ENCODE data around the gene WNT3. TPM values are rescaled to one million over a fixed set of nuclear protein-coding genes. Genes with fewer than 3 reads are reported as not detected.
"Not testable (repeated sequence)": the region's sequence is repeated elsewhere in the genome, so short reads cannot be mapped to it uniquely, and the experiment has no call there.

The WNT3 gene
- total RNA-seq, 4 donors from 2014 or later = 0.49 to 3.5 (median 2.2) TPM

DNA sequence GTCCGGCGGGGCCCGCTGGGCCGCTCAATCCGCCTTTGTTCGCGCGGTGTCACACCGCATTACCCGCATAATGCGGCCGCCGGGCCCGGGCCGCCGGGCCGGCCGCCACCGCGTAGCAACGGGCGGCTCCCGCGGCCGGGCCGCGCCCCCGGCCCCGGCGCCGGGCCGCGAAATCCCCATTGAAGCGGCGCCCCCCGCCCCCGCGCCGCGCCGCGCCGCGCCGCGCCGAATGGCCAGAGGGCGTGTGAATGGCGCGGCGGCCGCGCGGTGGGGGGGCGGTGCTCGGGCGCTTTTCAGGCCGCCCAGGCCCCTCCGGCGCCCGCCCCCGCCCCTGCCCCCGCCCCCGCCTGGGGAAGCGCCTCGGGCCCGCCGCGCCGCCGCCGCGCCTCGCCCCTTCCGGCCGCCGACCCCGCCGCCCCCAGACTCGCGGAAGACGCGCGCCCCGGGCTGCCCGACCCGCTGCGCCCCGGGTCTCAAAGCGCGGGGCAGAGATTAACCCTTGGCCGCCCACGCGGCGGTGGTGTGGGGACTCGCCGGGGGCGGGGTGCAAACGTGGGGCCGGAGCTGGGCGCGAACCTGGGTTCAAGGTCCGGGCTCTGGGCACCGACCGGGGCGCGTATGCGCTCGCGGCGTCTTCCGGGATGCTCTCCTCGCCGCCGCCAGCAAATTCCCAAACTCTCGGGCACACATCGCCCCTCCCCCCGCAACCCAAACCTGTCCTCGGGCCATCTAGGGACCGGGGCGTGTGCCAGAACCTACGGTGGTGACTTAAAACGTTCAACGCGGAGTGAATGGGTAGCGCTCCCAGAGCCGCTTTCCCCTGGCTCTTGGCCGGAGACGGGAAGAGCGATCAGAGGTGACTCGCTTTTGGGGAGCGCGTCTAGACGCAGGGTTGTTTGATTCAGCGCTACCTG is 46.7 kb downstream of the WNT3 start:
- H3K4me3 ChIP-seq = peak overlapping the region; percentile 45 to 83 (median 60)
- WGBS, 2 donors = 0 to 2% methylated on average over 1 to 6 of the region's 135 CpGs
- TF ChIP-seq POLR2A (IDR thresholded peaks at IDR 0.05) = no peak
- TF ChIP-seq, protein P1, sequence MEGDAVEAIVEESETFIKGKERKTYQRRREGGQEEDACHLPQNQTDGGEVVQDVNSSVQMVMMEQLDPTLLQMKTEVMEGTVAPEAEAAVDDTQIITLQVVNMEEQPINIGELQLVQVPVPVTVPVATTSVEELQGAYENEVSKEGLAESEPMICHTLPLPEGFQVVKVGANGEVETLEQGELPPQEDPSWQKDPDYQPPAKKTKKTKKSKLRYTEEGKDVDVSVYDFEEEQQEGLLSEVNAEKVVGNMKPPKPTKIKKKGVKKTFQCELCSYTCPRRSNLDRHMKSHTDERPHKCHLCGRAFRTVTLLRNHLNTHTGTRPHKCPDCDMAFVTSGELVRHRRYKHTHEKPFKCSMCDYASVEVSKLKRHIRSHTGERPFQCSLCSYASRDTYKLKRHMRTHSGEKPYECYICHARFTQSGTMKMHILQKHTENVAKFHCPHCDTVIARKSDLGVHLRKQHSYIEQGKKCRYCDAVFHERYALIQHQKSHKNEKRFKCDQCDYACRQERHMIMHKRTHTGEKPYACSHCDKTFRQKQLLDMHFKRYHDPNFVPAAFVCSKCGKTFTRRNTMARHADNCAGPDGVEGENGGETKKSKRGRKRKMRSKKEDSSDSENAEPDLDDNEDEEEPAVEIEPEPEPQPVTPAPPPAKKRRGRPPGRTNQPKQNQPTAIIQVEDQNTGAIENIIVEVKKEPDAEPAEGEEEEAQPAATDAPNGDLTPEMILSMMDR (IDR thresholded peaks at IDR 0.05) = no peak
- peaks cover 0 to 60% (median 0%) of the 10 kb centered on the region in 4 donors for H3K27me3 ChIP-seq
- H3K9me3 ChIP-seq = no peaks in the 10 kb centered on the region
- intact Hi-C loops (cut with DNase I) = no loop called here
- H3K4me1 ChIP-seq = peaks cover 3 to 31% (median 10%) of the 10 kb centered on the region in 3 donors
- H3K27ac ChIP-seq = peak overlapping the region; percentile 57 to 81 (median 70)
- DNase-seq = no peak
- no peaks in the 10 kb centered on the region for H3K36me3 ChIP-seq

DNA sequence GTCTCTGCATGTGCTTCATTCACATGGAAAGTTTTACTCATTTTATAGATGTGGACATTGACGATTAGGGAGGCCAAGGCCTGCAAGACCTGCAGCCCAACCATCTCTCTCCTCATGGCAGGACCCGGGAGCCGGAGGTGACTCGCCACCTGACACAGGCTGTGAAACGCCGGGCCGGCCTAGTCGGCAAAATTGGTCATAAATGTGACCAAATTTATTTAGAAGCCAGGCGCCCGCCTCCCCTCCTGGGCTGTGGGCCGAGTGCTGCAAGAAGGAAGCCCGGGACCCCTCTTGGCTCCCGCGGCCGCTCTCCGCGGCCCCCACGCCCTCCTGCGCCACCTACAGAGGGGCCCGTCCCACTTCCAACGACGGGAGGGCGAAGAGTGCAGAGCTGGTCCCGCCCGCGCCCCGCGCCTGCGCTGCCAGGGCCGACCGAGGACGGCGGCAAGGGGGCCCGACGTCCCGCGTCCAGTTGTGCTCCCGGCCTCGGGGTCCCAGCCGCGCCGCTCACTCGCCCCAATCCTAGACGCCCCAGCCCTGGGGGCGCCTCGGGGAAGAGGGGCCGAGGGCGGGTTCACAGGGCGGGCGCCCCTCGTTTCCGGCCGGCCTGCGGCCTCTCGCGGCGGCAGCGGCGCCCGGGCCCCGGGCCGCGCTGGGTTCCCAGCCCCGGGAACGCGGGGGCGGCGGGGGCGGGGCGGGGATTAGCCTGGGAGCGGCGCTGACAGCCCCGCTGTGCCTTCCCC is 47.5 kb downstream of the WNT3 start:
- no peaks in the 10 kb centered on the region for H3K36me3 ChIP-seq
- intact Hi-C loops (cut with DNase I) = no loop called here
- peak overlapping the region; percentile 54 to 81 (median 70) for H3K27ac ChIP-seq
- peak overlapping the region; percentile 38 to 83 (median 60) for H3K4me3 ChIP-seq
- 17% methylated on average over 9 of the region's 73 CpGs; no CpG with 5 or more reads in 1 of the 2 donors for WGBS, 2 donors
- H3K9me3 ChIP-seq = no peaks in the 10 kb centered on the region
- no peak for TF ChIP-seq POLR2A (IDR thresholded peaks at IDR 0.05)
- TF ChIP-seq, protein P1 (IDR thresholded peaks at IDR 0.05) = peak in 1 of 6 experiments; percentile 16
- peaks cover 3 to 31% (median 10%) of the 10 kb centered on the region in 3 donors for H3K4me1 ChIP-seq
- DNase-seq = no peak
- peaks cover 0 to 53% (median 0%) of the 10 kb centered on the region in 4 donors for H3K27me3 ChIP-seq

DNA sequence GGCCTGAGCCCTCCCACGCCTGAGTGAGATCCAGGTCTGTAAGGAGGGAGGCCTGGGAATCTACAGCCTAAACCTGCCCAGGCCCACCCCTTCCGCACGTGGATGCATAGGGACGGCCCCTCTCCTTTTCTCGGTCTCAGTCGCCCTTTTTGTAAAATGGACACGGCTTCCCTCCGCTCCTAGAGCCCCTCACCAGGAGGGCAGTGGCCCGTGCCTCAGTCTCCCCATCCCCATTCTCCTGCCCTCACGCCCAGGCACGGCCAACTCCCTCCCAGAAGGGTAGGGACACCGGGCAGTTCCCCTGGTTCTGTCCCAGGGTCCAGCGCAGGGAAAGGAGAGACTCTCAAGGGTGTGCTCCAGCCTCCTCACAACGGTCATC is 48.1 kb downstream of the WNT3 start:
- peaks cover 3 to 35% (median 10%) of the 10 kb centered on the region in 3 donors for H3K4me1 ChIP-seq
- intact Hi-C loops (cut with DNase I) = no loop called here
- TF ChIP-seq POLR2A (IDR thresholded peaks at IDR 0.05) = no peak
- TF ChIP-seq, protein P1 (IDR thresholded peaks at IDR 0.05) = no peak
- no peaks in the 10 kb centered on the region for H3K36me3 ChIP-seq
- no peaks in the 10 kb centered on the region for H3K9me3 ChIP-seq
- peak overlapping the region in 2 of 4 donors; percentile 64 to 83 for H3K4me3 ChIP-seq
- peaks cover 0 to 51% (median 0%) of the 10 kb centered on the region in 4 donors for H3K27me3 ChIP-seq
- DNase-seq = no peak
- no peak overlapping the region for H3K27ac ChIP-seq
- 62 to 70% methylated on average over 2 to 8 of the region's 14 CpGs for WGBS, 2 donors

DNA sequence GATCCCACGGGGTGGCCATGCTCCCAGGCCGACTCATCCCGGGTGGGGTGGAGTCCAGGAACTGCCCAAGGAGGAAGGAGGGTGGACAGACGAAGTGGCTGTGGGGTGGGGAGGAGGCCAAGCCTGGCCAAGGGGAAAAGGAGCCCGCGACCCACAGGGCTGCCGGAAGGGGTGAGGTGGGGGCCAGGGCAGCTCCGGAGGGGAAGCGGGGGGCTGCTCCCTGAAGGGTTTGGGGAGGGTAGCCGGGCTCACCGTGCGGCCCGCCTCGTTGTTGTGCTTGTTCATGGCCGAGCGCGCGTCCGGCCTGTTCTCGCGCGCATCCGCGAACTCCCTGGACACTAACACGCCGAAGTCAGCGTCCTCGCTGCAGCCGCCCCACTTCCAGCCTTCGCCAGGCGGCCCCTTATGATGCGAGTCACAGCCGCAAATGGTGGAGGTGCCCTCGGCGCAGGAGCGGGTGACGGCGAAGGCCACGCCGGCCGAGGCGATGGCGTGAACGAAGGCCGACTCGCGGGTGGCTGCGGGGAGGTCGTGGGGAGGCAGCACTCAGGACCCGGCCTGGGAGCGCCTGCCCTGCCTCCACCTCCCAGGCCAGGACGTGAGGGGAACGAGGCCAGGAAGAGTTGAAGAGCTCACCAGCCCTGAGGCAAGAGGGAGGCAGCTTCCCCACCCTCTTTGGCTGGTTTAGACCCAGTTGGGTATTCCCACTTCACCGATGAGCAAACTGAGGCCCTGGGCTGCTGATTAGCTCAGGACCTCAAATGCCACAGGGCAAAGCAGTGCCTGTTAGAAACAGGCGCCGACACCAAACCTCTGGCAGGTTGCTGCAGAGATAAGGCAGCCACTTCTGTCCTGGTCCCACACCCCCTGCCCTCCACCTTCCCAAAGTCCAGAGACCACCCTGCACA is 48.7 kb downstream of the WNT3 start:
- WGBS, 2 donors = 57% methylated on average over 10 to 24 of the region's 56 CpGs
- no peak overlapping the region for H3K27ac ChIP-seq
- no peaks in the 10 kb centered on the region for H3K36me3 ChIP-seq
- H3K4me3 ChIP-seq = peak overlapping the region in 2 of 4 donors; percentile 21 to 48
- H3K4me1 ChIP-seq = peaks cover 3 to 41% (median 10%) of the 10 kb centered on the region in 3 donors
- peaks cover 0 to 51% (median 0%) of the 10 kb centered on the region in 4 donors for H3K27me3 ChIP-seq
- no peak for DNase-seq
- intact Hi-C loops (cut with DNase I) = no loop called here
- TF ChIP-seq POLR2A (IDR thresholded peaks at IDR 0.05) = no peak
- TF ChIP-seq, protein P1 (IDR thresholded peaks at IDR 0.05) = no peak
- no peaks in the 10 kb centered on the region for H3K9me3 ChIP-seq

DNA sequence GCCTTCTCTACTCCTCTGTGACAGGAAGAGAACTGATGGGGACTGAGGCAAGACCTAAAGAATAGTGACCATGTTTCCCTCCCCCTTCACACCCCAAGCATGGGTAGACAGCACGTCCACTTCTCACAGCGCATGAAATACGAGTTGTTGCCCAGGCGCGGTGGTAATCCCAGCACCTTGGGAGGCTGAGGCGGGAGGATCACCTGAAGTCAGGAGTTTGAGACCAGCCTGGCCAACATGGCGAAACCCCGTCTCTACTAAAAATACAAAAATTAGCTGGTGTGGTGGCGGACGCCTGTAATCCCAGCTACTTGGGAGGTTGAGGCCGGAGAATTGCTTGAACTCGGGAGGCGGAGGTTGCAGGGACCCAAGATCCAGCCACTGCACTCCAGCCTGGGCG is 49.6 kb downstream of the WNT3 start:
- intact Hi-C loops (cut with DNase I); H3K4me3 ChIP-seq; DNase-seq; H3K36me3 ChIP-seq; H3K27ac ChIP-seq; H3K9me3 ChIP-seq: not testable (repeated sequence)
- peaks cover 3 to 50% (median 10%) of the 10 kb centered on the region in 3 donors for H3K4me1 ChIP-seq
- WGBS, 2 donors = 78 to 94% methylated on average over 6 to 7 of the region's 14 CpGs
- peaks cover 0 to 48% (median 0%) of the 10 kb centered on the region in 4 donors for H3K27me3 ChIP-seq

Data from esophagus squamous epithelium (tissue), 5 donors.